ENCODE data around the gene CYP2D6.
"Not testable (repeated sequence)": the region's sequence is repeated elsewhere in the genome, so short reads cannot be mapped to it uniquely, and the experiment has no call there.

The CYP2D6 gene

GRCh38 chr22:42132457-42132856 lies 1.8 kb upstream of the CYP2D6 start:
- TF ChIP-seq CTCF (conservative IDR thresholded peaks at IDR 0.05; ENCODE audit: low read depth) = no peak
- ChIA-PET POLR2A (ENCODE audit: low non-redundant PET) (no interaction called here), CTCF (no interaction called here)
- H3K27ac ChIP-seq = no peak overlapping the region
- no peak for DNase-seq (ENCODE audit: low spot score)

GRCh38 chr22:42131562-42131961 lies 952 bp upstream of the CYP2D6 start:
- POLR2A ChIA-PET (ENCODE audit: low non-redundant PET) = no interaction called here
- CTCF ChIA-PET = interaction anchor here (0.6 kb wide), 2 partner anchors 120 to 328 kb away, joined by 3 to 5 read pairs; no protein-coding TSS in a partner anchor
- DNase-seq (ENCODE audit: low spot score) = no peak
- TF ChIP-seq CTCF (conservative IDR thresholded peaks at IDR 0.05; ENCODE audit: low read depth) = no peak
- H3K27ac ChIP-seq = no peak overlapping the region

GRCh38 chr22:42130182-42130581 lies 428 bp downstream of the CYP2D6 start:
- H3K27ac ChIP-seq; POLR2A ChIA-PET (ENCODE audit: low non-redundant PET); CTCF ChIA-PET; DNase-seq (ENCODE audit: low spot score): not testable (repeated sequence)

- peak; percentile 44 for DNase-seq (ENCODE audit: low spot score)
- POLR2A ChIA-PET (ENCODE audit: low non-redundant PET); CTCF ChIA-PET; H3K27ac ChIP-seq: not testable (repeated sequence)
Observed at GRCh38 chr22:42128776-42129694, 1.6 kb downstream of the CYP2D6 start.

GRCh38 chr22:42128007-42128406 lies 2.6 kb downstream of the CYP2D6 start:
- H3K27ac ChIP-seq; POLR2A ChIA-PET (ENCODE audit: low non-redundant PET); CTCF ChIA-PET; DNase-seq (ENCODE audit: low spot score): not testable (repeated sequence)

- POLR2A ChIA-PET (ENCODE audit: low non-redundant PET) = no interaction called here
Observed at GRCh38 chr22:42127606-42128005, 3.0 kb downstream of the CYP2D6 start.

GRCh38 chr22:42123529-42123928 lies 7.1 kb downstream of the CYP2D6 start:
- CTCF ChIA-PET; POLR2A ChIA-PET (ENCODE audit: low non-redundant PET); DNase-seq (ENCODE audit: low spot score); H3K27ac ChIP-seq: not testable (repeated sequence)

More at GRCh38 chr22:42127606-42128005, 3.0 kb downstream of the CYP2D6 start:
- DNase-seq (ENCODE audit: low spot score) = no peak
- TF ChIP-seq CTCF (conservative IDR thresholded peaks at IDR 0.05; ENCODE audit: low read depth) = no peak
- no peak overlapping the region for H3K27ac ChIP-seq
- CTCF ChIA-PET = no interaction called here

GRCh38 chr22:42120231-42121021 lies 10.2 kb downstream of the CYP2D6 start:
- POLR2A ChIA-PET (ENCODE audit: low non-redundant PET); DNase-seq (ENCODE audit: low spot score); H3K27ac ChIP-seq; CTCF ChIA-PET: not testable (repeated sequence)

- DNase-seq (ENCODE audit: low spot score) = no peak
- no peak for TF ChIP-seq CTCF (conservative IDR thresholded peaks at IDR 0.05; ENCODE audit: low read depth)
- H3K27ac ChIP-seq = no peak overlapping the region
- CTCF ChIA-PET = no interaction called here
- POLR2A ChIA-PET (ENCODE audit: low non-redundant PET) = no interaction called here
Observed at GRCh38 chr22:42116848-42117424, 13.7 kb downstream of the CYP2D6 start.

- DNase-seq (ENCODE audit: low spot score); POLR2A ChIA-PET (ENCODE audit: low non-redundant PET); CTCF ChIA-PET; H3K27ac ChIP-seq: not testable (repeated sequence)
Observed at GRCh38 chr22:42115420-42115830, 15.2 kb downstream of the CYP2D6 start.
